SK-N-SH treated with all-trans-retinoic acid at 6 μM for 48 hours (cell line): Measurements from ENCODE around the gene RAB11FIP4.

Experiments
- ATAC-seq: fragments of 200-7000 bp; cut with Tn5 transposase; 3 replicates; pipeline ENCODE4 v1.9.1; 2020; ENCODE audit warnings: mild to moderate bottlenecking, moderate library complexity
- ARNTL ChIP-seq: fragments of 450-650 bp; formaldehyde crosslinking; IDR thresholded peaks from 2 replicates; pipeline ENCODE4 v1.5.0; 2020; ENCODE audit warnings: low read depth, mild to moderate bottlenecking, moderate library complexity, borderline replicate concordance
- BACH2 ChIP-seq: fragments of 250-450 bp; sonication (Bioruptor Pico); IDR thresholded peaks from 2 replicates; pipeline ENCODE4 v1.9.0; 2021; ENCODE audit warnings: mild to moderate bottlenecking, borderline replicate concordance
- CREB5 ChIP-seq: fragments of 250-450 bp; sonication (Bioruptor Pico); IDR thresholded peaks from 2 replicates; pipeline ENCODE4 v1.5.1; 2020; ENCODE audit warnings: low read depth, mild to moderate bottlenecking, moderate library complexity
- CSDC2 ChIP-seq: fragments of 250-450 bp; sonication (Bioruptor Pico); IDR thresholded peaks from 2 replicates; pipeline ENCODE4 v1.5.0; 2020; ENCODE audit warnings: mild to moderate bottlenecking, moderate library complexity
- CSRNP3 ChIP-seq: fragments of 250-450 bp; sonication (Bioruptor Pico); IDR thresholded peaks from 2 replicates; pipeline ENCODE4 v1.5.1; 2021; ENCODE audit warnings: mild to moderate bottlenecking, moderate library complexity
- ESRRG ChIP-seq: fragments of 250-450 bp; sonication (Bioruptor Pico); IDR thresholded peaks from 2 replicates; pipeline ENCODE4 v1.6.1; 2021; ENCODE audit warnings: mild to moderate bottlenecking
- GLIS3 ChIP-seq: fragments of 250-450 bp; sonication (Bioruptor Pico); IDR thresholded peaks from 2 replicates; pipeline ENCODE4 v1.5.0; 2020; ENCODE audit warnings: mild to moderate bottlenecking, moderate library complexity
- ISL1 ChIP-seq: fragments of 250-450 bp; sonication (Bioruptor Pico); IDR thresholded peaks from 2 replicates; pipeline ENCODE4 v2.1.2; 2022; ENCODE audit warnings: mild to moderate bottlenecking, moderate library complexity
- OSR1 ChIP-seq: fragments of 250-450 bp; sonication (Bioruptor Pico); IDR thresholded peaks from 2 replicates; pipeline ENCODE4 v1.8.0; 2022; ENCODE audit warnings: moderate library complexity, mild to moderate bottlenecking, inconsistent platforms
- PATZ1 ChIP-seq: fragments of 250-450 bp; sonication (Bioruptor Pico); IDR thresholded peaks from 2 replicates; pipeline ENCODE4 v1.8.0; 2020; ENCODE audit warnings: mild to moderate bottlenecking, moderate library complexity, borderline replicate concordance
- POU6F1 ChIP-seq: fragments of 250-450 bp; sonication (Bioruptor Pico); IDR thresholded peaks from 2 replicates; pipeline ENCODE4 v1.8.0; 2021; ENCODE audit warnings: low read depth, mild to moderate bottlenecking, moderate library complexity, borderline replicate concordance
- PPARA ChIP-seq: fragments of 250-450 bp; sonication (Bioruptor Pico); IDR thresholded peaks from 2 replicates; pipeline ENCODE4 v1.5.0; 2020; ENCODE audit warnings: mild to moderate bottlenecking, borderline replicate concordance
- RARB ChIP-seq: fragments of 250-450 bp; sonication (Bioruptor Pico); IDR thresholded peaks from 2 replicates; pipeline ENCODE4 v1.8.0; 2021; ENCODE audit warnings: mild to moderate bottlenecking, moderate library complexity
- SNAI2 ChIP-seq: fragments of 250-450 bp; sonication (Bioruptor Pico); IDR thresholded peaks from 2 replicates; pipeline ENCODE4 v1.5.0; 2020; ENCODE audit warnings: mild to moderate bottlenecking, moderate library complexity
- TCF4 ChIP-seq: fragments of 250-450 bp; sonication (Bioruptor Pico); IDR thresholded peaks from 2 replicates; pipeline ENCODE4 v1.8.0; 2021; ENCODE audit warnings: mild to moderate bottlenecking, moderate library complexity, borderline replicate concordance
- TOX ChIP-seq: fragments of 250-450 bp; sonication (Bioruptor Pico); IDR thresholded peaks from 2 replicates; pipeline ENCODE4 v1.8.0; 2021; ENCODE audit warnings: mild to moderate bottlenecking, moderate library complexity, borderline replicate concordance
- ZFP3 ChIP-seq: fragments of 250-450 bp; sonication (Bioruptor Pico); IDR thresholded peaks from 2 replicates; pipeline ENCODE4 v1.5.0; 2020; ENCODE audit warnings: mild to moderate bottlenecking, moderate library complexity
- ZFP30 ChIP-seq: fragments of 450-650 bp; formaldehyde crosslinking; IDR thresholded peaks from 2 replicates; pipeline ENCODE4 v1.5.0; 2022; ENCODE audit warnings: mild to moderate bottlenecking, moderate library complexity
- ZNF565 ChIP-seq: fragments of 450-650 bp; formaldehyde crosslinking; conservative IDR thresholded peaks from 2 replicates; pipeline ENCODE4 v1.5.0; 2020; ENCODE audit warnings: low read depth, mild to moderate bottlenecking, moderate library complexity
- ZNF70 ChIP-seq: fragments of 450-650 bp; formaldehyde crosslinking; IDR thresholded peaks from 2 replicates; pipeline ENCODE4 v1.5.0; 2020; ENCODE audit warnings: mild to moderate bottlenecking, moderate library complexity
- ZNF8 ChIP-seq: fragments of 450-650 bp; formaldehyde crosslinking; IDR thresholded peaks from 2 replicates; pipeline ENCODE4 v1.5.0; 2020; ENCODE audit warnings: mild to moderate bottlenecking, moderate library complexity

Gene RAB11FIP4

DNA sequence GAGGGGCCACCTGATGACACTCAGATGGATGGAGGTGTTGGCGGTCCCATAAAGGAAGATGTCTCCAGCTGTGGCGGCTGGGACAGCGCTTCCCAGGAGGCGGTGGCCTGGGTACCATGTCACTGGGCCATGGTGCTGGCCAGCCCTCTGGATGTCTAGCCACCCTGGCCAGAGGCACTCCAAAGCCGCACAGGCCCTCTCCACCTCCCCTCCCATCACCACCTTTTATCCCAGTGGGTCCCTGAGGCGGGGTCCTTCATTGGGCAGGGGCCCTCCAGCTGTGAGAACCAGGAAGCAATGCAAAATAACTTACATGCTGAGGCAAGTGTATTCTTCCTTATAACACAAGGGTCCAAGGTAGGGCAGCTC lies 23.1 kb downstream of the RAB11FIP4 start:
- TF ChIP-seq ZNF565 (no peak), GLIS3 (CRISPR knock-in tag) (no peak)
- TF ChIP-seq, all 23 proteins: peak for 0
- ATAC-seq: no peak

GRCh38 chr17:31415004-31415454 lies 23.6 kb downstream of the RAB11FIP4 start:
- no peak for ATAC-seq
- TF ChIP-seq ZFP3 (CRISPR knock-in tag): no peak
- no peak for TF ChIP-seq PATZ1 (CRISPR knock-in tag)
- TF ChIP-seq GLIS3 (CRISPR knock-in tag): no peak
- no peak for TF ChIP-seq CSDC2 (CRISPR knock-in tag)
- TF ChIP-seq ZNF565: no peak
- no peak for TF ChIP-seq CREB5 (CRISPR knock-in tag)
- TF ChIP-seq ZNF70: no peak
- TF ChIP-seq TOX (CRISPR knock-in tag): no peak
- no peak for TF ChIP-seq ARNTL (CRISPR knock-in tag)
- no peak for TF ChIP-seq ZFP30

- no peak for ATAC-seq
- no peak for TF ChIP-seq PPARA (CRISPR knock-in tag)
- no peak for TF ChIP-seq BACH2
- TF ChIP-seq ZNF565: no peak
- no peak for TF ChIP-seq ZNF70
- no peak for TF ChIP-seq RARB (CRISPR knock-in tag)
- TF ChIP-seq ZFP30: no peak
- TF ChIP-seq, all 23 proteins: peak for 0
Observed at GRCh38 chr17:31415640-31416502, 24.4 kb downstream of the RAB11FIP4 start.

DNA sequence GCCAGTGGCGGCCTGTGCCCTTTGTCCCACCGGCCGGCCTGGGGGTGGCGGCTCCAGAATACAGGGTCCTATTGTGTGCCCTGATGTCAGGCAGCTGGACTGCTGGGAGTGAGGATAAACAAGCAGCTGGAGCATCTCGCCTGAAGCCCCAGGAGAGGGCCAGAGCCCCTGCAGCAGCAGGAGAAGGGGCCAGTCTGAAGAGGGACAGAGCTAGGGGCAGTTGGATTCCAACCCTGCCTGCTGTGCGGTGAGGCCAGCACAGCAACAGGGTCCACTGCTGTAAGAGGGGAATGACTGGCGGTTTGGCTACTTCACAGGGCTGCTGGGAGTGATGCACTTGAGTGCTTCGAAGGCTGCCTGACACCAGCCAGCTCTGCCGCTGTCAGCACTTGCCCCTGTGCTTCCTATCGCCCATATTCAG lies 25.0 kb downstream of the RAB11FIP4 start:
- peak; percentile 31; the same call in 2 of the 3 replicates for ATAC-seq
- no peak for TF ChIP-seq CREB5 (CRISPR knock-in tag)
- no peak for TF ChIP-seq ZNF70
- TF ChIP-seq OSR1 (CRISPR knock-in tag): no peak
- TF ChIP-seq SNAI2 (CRISPR knock-in tag): no peak
- no peak for TF ChIP-seq BACH2
- no peak for TF ChIP-seq ZNF8 (CRISPR knock-in tag)
- no peak for TF ChIP-seq ZFP3 (CRISPR knock-in tag)

- ATAC-seq: no peak
- no peak for TF ChIP-seq TCF4
- TF ChIP-seq ZNF8 (CRISPR knock-in tag): no peak
- TF ChIP-seq POU6F1 (CRISPR knock-in tag): no peak
- no peak for TF ChIP-seq CSRNP3
- no peak for TF ChIP-seq CSDC2 (CRISPR knock-in tag)
- no peak for TF ChIP-seq ISL1 (CRISPR knock-in tag)
- TF ChIP-seq ESRRG (CRISPR knock-in tag): no peak
- TF ChIP-seq ZNF565: no peak
Observed at GRCh38 chr17:31417051-31417792, 25.7 kb downstream of the RAB11FIP4 start.
